Measurements from ENCODE around the gene LCN1.
"Not testable (repeated sequence)": the region's sequence is repeated elsewhere in the genome, so short reads cannot be mapped to it uniquely, and the experiment has no call there.

Gene LCN1

DNA sequence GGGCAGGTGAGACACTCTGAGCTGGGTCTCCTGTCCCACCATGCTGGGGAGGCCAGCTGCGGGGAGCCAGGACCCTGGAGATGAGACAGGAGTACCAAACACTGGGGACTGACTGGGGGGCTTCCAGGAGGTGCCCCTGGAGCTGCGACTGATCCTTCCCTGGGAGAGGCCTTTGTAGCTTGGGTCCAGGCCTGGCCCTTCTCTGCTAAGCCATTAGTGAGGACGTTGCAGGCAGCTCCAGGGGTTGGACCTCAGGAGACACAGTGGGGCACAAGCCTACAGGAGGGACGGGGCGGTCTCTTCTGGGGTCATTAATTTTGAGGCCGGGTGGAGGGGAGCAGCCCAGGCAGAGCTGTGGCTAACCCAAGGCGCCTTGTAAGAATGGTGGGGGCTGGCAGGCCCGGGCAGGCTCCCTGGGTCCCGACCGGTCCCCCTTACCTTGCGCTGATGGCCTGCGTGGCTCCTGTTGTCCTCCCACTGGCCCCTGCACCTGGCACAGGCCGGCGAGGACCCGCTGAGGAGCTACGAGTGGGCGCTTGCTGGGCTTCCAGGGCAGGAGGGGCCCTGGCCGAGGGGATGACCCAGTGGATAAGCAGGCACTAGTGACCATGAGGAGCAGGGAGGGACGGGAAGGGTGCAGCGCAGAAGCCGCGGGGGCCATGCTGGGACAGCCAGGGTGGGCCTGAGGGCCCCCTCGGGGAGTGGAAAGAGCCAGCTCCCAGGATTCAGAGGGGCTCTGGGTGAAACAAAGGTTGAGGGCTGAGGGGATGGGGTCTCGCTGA, 15.6 kb upstream of the LCN1 start:
- DNase-seq: no peak

DNA sequence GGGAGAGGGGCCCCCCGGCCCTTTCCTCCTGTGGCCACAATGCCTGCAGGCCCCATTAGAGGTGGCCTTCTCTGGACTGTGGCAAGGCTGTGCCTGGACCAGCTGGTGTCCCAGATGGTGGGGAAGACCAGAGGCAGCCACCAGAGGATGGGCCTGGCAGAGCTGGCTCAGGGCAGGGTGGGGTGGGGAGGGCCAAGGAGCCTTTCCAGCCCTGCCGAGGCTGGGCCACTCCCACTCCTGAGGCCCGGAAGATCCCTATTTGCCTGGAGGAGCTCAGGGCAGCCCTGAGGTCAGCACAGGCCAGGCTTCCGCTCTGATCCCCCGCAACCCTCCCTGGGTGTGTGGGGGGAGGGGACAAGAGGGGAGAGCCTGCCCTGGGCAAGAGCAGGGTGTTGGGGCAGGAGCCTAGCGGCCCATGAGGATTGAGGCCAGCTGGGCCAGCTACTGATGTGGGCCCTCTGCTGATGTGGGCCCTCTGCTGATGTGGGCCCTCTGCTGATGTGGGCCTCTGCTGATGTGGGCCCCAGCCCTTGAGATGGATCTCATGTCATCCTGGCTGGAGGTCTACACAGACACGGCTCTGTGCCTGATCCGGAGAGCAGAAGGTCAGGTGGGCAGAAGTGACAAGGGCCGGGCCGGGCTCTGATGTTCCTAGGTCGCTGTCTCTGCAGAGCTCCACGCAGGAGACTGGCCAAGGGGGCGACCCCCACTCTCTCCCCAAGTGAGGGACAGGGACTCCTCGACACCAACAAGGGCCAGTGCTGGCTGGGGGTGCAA, 14.7 kb upstream of the LCN1 start:
- DNase-seq: no peak

DNA sequence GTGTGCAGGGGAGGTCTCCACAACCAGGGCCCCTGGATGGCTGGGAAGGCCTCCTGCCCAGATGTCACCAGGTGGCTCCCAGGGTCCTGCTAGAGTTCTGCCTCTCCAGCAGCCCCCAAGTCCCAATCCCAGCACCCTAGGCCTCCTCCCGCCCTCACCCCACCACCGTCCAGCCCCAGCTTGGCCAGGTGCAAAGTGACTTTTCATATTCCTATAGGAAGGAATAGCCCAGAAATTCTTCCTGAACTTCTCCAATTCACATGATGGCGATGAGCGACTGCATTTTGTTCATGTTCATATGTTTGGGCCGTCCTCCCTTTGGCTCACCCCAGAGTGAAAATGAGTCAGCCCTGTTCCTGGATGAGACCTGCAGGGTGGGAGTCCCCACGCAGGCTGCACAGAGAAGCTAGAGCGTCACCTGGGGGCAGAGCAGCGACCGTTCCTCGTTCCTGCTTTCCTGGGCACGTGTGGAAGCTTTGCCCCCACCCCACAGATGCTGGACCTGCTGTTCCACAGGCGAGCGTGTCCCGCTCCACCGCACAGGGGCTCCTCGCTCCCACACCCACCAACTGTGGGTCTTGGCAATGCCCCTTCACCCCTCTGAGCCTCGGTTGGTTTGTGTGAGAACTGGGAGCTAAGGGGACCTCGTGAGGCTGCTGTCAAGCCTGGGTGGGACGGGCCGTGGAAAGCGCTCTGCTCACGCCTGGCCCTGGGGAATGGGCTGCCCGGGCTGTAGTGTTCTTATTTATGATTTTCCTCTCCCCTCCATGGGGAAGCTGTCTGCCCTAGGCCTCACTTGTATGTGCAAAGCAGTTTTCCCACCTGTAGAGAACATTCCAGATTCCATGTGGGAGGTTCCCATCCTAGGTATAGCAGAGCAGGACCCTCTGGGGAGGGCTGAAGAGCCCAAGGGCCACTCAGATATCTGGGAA, 13.9 kb upstream of the LCN1 start:
- no peak for DNase-seq

DNA sequence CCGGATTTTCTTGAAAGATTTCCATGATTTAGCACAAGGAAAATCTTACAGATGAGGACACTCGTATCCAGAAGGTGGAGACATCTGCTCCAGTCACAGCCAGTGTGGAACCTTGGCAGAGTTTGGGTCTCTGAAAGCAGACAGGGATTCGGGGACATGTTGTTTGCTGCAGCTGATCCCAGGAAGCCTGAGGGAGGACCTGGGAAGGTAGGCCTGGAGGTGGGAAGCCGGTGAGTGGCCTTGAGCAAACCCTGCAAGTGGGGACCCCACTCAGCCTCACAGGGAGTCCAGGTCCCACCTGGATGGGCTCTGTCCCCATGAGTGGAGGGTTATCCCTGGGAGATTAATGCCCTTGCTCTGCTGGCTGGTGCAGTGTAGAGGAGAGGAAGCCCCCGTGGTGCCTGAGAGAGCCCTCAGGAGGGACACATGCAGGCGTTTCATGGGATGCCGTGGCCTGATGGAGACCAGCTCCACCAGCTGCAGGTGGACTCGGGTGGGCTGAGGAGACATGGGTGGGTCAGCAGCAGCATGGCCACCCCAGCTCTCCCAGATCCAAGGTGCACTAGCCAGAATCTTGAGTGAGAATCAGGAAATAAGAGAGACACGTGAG, 12.9 kb upstream of the LCN1 start:
- no peak for DNase-seq

DNA sequence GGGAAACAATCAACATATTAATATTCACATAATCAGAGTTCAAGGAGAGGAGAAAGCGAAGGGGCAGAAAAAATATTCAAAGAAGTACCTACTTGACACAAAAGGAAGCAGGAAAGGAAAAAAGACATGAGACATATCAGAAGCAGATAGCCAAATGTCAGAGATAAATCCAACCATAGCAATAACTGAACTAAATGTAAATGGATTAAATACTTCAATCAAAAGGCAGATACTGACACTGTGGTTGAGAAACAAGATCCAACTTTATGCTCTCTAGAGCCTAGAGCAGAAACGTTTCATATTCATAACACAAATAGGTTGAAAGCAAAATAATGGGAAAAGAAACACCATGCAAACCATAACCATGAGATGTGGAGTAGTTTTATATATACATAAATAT, 11.8 kb upstream of the LCN1 start:
- DNase-seq: no peak

DNA sequence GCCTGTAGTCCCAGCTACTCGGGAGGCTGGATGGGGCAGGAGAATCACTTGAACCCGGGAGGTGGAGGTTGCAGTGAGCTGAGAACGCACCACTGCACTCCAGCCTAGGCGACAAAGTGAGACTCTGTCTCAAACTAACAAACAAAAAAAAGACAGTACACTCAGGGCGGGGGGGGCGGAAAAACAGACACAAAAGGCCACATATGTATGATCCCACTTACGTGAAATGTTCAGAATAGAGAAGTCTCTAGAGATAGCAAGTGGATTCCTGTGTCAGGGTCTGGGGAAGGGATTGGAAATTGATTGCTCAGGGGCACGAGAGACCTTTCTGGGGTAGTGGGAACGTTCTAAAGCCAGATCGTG, 9.0 kb upstream of the LCN1 start:
- no peak for DNase-seq

DNA sequence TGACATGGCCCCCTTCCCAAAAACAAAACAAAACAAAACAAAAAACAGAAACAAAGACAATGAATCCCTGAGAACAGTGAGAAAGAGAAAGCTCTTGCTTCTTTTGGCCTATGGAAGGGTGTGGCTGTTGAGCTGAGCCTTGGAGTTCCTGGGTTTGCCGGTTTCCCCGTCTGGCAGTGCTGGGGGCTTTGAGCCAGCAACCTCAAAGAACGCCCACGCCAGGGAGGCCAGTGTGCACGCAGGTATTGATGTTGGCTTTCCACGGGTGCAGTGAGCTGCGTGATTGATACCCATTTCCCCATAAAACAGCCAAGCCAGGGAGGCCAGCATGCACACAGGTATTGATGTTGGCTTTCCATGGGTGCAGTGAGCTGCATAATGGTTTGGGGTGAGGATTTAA, 8.3 kb upstream of the LCN1 start:
- no peak for DNase-seq

DNA sequence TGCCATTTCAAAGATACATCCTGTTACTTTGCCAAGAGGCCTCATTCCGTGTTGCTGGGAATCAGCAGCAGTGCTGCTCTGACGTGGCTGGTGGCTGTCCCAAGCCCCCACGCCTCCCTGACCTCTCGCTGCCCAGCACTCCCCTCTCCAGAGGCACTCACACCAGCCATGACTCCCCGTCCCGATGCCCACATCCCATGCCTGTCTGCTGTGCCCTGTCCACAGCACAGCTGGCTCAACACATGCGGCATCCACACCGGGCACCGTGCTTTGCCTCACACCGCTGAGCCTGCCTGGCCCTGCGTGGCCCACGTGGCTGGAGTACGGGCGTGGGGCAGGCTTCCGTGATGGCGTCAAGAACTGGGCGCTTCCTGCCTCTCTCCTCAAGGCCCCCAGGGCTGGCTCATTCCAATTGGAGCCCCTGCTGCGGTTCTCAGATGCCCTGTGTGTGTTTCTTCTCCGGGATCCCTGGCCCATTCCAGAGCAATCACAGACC, 7.8 kb upstream of the LCN1 start:
- no peak for DNase-seq

DNA sequence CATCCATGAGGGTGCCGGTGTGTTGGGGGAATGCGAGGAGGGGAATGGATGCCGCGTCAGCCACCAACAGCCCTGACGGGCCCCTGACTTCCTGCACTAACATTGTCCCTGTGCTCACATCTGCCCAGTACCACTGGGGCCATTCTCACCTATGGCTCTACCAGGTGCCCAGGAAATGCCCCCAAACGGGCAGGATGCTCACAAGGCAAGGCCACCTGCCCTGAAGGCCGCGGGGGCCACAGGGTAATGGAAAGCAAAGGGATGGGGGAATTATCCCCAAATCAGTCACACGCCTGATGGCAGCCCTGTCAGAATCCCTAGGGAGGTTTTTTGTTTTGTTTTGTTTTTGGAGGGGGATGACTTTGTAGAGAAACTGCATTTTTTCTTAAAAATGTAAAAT, 7.3 kb upstream of the LCN1 start:
- not testable (repeated sequence) for DNase-seq

DNA sequence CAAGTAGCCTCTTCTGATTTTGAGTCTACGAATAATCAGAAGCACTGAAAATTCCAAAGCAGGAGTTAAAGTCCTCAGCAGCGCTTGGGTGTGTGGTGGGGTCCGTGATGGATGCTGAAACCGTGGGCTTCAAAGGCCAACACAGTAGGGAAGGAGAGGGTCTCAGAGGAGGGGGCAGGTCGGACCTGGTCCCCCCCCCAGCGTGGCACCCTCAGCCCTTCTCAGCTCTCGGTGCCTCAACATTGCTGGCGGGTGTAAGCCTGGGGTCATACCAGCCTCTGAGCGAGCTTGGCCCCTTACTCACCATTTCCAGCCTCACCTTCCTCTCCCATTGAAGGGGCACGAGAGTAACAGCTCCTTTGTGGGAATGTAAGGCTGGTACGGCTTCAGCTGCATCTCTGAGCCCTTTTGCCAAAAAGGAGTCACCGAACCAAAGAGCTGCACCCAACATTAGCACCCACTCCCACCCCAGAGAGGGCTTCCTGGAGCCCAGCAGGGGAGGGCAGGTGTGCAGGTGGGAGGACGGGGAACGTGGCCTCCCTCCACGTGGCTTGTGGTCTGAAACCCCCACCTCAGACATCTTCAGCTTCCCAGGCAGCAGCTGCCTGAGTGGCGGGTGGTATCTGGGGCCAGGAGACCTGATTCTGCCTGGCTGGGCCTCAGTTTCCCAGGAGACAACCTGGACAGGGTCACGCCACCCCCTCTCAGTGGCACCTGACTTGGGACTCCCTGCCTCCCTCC, 6.7 kb upstream of the LCN1 start:
- DNase-seq: no peak

DNA sequence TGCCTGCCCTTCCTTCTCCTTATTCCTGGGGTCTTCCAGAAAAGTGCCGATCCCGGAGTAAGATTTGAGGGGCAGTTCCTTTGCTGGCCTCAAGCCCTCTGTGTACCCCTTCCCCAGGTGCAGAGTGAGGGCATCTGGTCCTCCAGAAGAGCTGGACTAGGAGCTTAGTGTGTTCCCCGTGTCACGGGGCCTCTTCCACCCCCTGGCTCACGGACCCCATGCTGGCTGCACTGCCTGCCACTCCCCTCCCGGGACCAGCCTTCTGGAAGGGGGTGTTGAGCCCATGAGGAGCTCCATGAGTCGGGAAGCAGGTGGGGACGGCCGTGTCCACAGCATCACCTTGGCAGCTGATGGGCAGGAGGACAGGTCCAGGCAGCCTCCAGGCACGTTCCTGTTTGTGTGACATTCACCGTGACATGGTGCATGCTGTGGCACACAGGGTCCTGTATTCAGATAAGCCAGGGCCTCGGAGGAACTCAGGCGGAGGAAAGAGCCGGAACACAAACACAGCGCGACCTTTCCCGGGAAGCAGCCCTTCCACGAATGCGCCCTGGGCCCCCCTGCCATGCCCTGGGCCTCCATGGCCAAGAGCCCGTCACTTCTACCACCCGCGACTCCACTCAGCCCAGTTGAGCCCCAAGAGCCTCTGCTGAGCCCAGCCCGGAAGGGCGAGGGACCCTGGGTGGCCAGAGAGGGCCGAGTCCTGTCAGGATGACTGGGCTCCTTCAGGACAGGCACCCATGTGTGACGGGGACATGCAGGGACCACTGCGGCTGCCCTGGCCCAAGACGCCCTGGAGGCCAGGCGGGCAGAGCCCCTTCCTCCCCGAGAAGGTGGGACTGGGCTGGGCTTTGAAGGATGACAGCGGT, 5.9 kb upstream of the LCN1 start:
- no peak for DNase-seq

DNA sequence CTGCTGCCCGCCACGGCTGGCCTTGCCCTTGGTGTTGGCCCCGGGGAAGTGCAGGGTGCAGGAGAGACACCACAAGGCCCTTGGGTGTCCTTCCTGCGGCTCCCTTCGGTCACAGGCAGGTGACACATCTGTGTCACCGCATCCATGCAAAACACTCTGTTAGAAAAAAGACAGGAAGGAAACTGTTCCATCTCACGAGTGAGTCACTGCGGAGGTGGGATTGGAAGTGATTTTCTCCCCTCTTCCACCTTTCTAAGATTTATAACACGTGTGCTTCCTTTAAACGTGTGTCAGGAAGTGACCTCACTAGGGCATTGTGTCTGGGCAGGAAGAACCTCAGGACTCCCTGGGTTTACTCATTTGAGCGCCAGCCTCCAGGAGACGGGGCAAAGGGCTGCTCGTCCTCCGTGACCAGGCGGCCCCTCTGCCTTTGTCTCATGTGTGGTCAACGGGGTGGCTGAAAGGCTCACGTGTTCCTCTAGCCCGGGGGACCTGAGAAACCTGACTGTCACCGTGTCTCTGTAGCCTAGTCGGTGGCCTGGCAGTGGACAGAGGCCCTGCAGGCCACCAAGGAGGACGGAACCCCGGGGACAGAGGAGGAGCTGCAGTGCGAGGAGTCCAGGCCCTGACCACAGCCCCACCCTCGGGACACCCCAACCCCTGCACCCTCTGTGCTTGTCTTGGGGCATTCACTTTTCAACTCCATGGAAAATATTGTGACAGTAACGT, 4.9 kb upstream of the LCN1 start:
- no peak for DNase-seq

DNA sequence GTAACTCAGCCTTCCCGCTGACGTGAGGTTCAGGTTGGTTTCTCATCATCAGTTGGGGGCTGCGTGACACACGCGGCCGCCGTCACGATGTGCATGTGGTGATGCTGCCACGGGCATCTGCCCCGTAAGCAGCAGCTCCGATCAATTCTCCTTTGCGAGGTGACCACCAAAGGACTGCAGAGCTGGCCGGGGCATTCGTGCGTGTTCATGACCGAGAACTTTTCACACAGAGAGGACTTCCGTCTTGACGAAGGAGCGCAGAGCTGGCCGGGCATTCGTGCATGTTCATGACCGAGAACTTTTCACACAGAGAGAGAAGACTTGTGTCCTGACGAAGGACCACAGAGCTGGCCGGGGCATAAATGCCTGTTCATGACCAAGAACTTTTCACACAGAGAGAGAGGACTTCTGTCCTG, 3.8 kb upstream of the LCN1 start:
- no peak for DNase-seq

DNA sequence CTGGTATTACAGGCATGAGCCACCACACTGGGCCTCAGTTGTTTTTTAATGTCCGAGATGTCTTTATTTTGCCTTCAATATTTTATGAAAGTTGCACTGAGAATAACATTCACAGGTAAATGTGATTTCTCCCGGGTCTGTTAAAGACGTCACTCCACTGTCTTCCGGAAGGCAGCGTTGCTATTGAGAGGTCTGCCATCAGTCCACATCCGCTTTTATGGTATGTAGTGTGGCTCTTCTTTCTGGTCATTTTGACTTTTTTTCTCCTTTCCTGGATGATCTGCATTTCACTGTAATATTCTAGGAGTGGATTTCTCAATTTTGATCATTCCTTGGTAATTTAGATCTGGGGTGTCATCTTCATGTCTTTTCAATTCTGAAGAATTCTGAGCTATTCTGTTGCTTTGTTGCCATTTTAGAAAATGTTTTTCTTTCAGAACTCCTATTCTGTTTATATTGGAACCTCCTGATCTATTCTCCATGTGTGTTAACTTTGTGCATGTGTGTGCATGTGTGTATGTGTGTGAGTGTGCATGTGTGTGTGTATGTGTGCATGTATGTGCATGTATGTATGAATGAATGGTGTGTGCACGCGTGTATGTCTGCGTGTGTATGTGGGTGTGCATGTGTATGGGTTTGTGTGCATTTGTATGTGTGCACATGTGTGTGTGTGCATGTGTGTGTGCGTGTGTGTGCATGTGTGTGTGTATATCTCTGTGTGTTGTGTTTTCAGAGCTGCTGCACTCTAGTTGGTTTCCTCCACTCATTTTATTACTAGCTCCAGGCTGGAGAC, 1.9 kb upstream of the LCN1 start:
- no peak for DNase-seq

DNA sequence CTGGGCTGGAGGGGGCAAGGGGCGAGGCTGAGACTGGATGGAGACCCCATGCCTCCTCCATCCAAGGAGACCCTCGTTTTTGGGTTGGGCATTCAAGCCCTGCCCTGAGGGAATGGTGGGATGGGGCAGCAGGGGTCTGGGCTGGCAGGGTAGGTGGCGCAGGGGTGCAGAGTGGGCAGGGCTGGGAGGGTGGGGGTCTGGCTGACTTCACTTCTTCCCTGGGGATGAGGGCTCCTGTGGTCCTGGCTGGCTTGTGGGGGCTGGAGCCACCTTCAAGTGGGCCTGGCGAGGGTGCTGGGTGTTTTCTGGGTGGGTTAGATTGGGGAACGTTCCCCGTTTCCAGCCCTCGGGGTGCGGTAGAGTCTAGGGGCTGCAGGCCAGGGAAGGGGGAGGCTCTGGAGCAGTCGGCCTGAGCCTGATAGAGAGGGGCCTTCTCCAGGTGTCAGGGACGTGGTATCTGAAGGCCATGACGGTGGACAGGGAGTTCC, 412 bp downstream of the LCN1 start:
- no peak for DNase-seq

DNA sequence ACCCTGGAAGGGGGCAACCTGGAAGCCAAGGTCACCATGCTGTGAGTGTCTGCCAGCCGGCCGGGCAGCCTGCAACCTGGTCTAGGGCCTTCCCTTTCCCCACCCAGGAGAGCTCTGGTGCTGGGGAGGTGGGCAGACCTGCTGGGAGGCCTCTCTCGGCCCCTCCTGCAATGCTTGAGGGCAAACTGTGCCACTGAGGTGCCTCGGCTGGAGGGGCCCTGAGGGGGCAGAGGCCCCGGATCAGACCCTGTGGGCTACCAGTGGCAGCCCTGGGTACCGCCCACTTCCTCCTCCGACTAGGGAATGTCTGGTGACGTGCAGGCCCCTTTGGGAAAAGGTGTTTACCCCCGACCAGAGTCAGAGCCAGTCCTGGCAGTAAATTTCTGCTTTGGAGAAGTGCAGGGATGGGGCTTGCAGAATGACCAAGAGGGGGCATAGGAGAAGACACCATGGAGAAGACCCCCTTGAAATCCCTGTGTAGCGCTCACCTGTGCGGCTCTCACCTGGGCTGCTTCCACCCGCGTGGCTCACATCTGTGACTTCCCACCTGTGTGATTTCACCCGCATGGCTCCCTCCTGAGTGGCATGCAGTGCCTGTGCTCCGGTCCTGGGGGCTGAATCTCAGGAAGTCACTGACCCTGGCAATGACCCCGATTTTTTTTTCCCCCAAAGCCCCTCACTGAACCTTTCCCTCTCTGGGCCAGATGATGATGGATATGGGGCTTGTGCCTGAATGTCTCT, 1.1 kb downstream of the LCN1 start:
- no peak for DNase-seq

DNA sequence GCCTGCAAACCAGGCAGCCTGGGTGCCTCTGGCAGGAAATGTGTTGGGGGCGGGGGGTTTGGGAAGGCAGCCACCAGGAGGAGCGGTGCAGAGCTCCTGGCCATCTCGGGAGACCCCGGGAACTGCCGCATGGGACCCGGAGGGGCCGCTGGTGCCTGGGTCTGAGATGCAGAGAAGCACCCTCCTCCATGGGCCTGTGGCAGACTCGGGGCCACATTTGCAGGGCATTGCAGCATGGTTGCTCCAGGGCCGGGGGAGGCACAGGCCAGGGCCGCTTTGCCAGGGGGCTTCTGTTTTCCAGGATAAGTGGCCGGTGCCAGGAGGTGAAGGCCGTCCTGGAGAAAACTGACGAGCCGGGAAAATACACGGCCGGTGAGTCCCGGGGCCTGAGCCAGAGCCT, 1.7 kb downstream of the LCN1 start:
- no peak for DNase-seq

DNA sequence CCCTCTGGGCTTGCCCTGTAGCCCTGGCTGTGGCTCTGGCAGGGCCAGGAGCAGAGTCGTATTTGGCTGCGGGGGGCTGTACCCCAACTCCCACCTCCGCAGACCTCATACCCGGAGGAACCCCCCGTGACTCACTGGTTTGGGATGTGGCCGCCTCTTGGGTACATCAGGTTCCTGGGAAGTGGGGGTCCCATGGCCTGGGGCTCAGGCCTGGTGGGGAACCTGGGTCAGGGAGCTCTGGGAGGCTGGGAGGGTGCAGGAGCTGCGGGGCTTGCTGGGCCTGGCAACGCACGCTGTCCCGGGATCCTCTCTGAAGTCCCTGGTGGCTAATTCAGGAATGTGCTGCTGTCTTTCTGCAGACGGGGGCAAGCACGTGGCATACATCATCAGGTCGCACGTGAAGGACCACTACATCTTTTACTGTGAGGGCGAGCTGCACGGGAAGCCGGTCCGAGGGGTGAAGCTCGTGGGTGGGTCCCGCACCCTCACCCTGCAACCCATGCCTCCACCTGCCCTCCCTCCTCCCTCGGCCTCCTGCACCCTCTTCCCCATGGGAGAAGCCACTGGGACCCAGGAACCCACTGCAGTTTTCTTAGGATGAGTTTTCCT, 2.4 kb downstream of the LCN1 start:
- no peak for DNase-seq
